Kidney epithelial cell (primary cell): ENCODE measurements around the gene BRINP2. TPM values are rescaled to one million over a fixed set of nuclear protein-coding genes. Genes with fewer than 3 reads are reported as not detected.

Experiments
- DNase-seq: peaks from one replicate; pipeline ENCODE4 v3.0.0-alpha.2; 2010; ENCODE audit warnings: low read depth
- H3K27me3 ChIP-seq: 2 replicates; pipeline ENCODE4 v1.6.0; 2011; ENCODE audit warnings: low read length; ENCODE audit not compliant: control insufficient read depth, insufficient read depth
- H3K36me3 ChIP-seq: 2 replicates; pipeline ENCODE4 v1.5.1; 2011; ENCODE audit warnings: low read length; ENCODE audit not compliant: control insufficient read depth, insufficient read depth
- H3K4me3 ChIP-seq: 2 replicates; pipeline ENCODE4 v1.5.1; 2011; ENCODE audit warnings: low read depth, mild to moderate bottlenecking, control low read depth, low read length
- total RNA-seq: library from RNA; depleted of rRNA; stranded (reverse); fragments of >200 nt; gene quantifications from 2 replicates; pipeline ENCODE4 v1.2.3, GENCODE V29; 2015
- TF ChIP-seq, protein P1 (sequence below): IDR thresholded peaks from 2 replicates; pipeline ENCODE4 v1.5.1; 2011; ENCODE audit warnings: mild to moderate bottlenecking, moderate library complexity, low read length, control low read depth, inconsistent platforms; ENCODE audit not compliant: insufficient read depth, poor library complexity, severe bottlenecking

BRINP2 gene
- total RNA-seq, 1 donor from 2014 or later, result not detected

DNA sequence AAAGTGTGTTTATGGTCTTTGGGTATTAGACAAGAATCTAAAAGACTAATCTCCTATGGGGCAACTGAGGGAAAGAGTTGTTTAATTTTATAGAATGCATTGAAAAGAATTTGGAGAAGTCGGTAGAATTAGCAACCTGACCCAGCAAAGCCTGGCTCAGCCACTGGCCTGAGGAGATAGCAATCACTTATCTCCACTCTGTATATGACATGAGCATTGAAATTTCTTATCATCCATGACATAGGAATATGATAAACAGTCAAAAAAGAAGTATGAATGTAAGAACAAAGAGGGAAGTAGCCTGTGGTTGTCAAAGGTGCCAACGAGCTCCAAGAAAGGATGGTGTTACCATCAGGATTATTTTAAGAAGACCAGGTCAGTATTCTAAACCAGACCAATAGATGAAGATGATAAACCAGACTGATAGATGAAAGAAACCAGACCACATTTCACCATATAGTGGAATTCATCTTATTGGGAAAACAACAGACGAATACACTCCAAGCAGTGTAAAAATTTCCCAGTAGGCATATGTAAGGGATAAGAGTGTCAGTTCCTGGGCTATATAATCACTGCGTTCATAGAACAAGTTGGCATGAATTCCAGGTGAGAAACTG lies 42.0 kb upstream of the BRINP2 start:
- no peak for DNase-seq
- Histone ChIP-seq H3K36me3 (no peaks in the 10 kb centered on the region), H3K27me3 (no peaks in the 10 kb centered on the region), H3K4me3 (no peak overlapping the region)
- TF ChIP-seq, protein P1, sequence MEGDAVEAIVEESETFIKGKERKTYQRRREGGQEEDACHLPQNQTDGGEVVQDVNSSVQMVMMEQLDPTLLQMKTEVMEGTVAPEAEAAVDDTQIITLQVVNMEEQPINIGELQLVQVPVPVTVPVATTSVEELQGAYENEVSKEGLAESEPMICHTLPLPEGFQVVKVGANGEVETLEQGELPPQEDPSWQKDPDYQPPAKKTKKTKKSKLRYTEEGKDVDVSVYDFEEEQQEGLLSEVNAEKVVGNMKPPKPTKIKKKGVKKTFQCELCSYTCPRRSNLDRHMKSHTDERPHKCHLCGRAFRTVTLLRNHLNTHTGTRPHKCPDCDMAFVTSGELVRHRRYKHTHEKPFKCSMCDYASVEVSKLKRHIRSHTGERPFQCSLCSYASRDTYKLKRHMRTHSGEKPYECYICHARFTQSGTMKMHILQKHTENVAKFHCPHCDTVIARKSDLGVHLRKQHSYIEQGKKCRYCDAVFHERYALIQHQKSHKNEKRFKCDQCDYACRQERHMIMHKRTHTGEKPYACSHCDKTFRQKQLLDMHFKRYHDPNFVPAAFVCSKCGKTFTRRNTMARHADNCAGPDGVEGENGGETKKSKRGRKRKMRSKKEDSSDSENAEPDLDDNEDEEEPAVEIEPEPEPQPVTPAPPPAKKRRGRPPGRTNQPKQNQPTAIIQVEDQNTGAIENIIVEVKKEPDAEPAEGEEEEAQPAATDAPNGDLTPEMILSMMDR, result no peak

DNA sequence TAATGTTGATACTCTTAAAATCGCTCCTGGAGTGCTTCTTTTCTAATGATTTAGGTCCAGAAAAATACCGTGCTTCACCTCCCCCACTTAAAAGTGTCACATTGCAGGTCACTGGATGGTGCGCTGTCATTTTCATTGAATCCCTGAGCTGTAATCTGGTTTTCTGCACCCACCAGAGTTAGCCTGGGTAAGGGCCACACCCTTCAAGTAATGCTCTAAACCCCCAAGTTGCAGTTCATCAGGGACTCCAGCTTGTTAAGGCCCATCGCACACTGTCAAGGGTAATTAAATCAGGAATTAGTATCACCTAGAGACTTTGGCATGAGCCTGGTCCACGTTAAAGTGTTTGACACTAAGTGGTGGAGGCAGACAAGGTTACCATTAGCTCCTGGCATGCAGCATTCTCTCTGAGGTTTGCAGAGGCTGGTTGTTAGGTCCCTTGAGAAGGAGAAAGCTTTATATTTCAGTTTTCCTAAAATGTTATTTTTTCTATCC lies 40.3 kb upstream of the BRINP2 start:
- no peak for DNase-seq
- Histone ChIP-seq H3K36me3 (no peaks in the 10 kb centered on the region), H3K27me3 (no peaks in the 10 kb centered on the region), H3K4me3 (no peak overlapping the region)
- TF ChIP-seq, protein P1, result no peak

DNA sequence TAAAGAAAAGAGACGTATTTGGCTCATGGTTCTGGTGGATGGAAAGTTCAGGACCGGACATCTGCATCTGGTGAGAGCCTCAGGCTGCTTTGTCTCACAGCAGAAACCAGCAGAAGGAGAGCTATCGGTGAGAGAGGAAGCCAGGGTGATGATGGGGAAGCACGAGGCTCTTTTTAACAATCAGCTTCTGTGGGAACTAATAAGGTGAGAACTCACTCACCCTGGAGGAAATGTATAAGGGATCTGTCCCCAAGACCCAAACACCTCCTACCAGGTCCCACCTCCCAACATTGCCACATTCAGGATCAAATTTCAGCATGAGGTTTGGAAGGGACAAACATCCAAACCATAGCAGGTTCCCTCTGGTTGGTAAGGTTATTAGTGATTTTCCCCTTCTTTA lies 39.0 kb upstream of the BRINP2 start:
- TF ChIP-seq, protein P1, result no peak
- DNase-seq, result no peak
- Histone ChIP-seq H3K4me3 (no peak overlapping the region), H3K36me3 (no peaks in the 10 kb centered on the region), H3K27me3 (no peaks in the 10 kb centered on the region)

DNA sequence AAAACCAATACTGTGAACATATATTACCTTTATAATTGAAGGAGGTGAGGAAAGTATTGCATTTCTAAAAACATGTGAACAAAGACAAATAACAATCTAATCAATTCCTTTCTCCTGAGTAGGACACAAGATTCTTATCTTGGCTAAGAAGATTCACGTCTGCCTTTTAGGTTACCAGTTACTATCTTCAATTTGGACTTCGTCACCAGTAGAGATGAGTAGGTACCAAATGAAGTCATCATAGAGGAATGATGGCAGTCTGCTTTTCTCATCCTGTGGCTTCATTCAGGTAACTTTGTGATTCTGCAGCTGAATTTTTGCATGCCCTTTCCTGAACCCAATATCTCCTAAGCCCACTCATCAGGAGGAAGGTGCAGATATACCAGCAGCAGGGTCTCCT lies 38.6 kb upstream of the BRINP2 start:
- DNase-seq, result no peak
- Histone ChIP-seq H3K27me3 (no peaks in the 10 kb centered on the region), H3K36me3 (no peaks in the 10 kb centered on the region), H3K4me3 (no peak overlapping the region)
- TF ChIP-seq, protein P1, result no peak

DNA sequence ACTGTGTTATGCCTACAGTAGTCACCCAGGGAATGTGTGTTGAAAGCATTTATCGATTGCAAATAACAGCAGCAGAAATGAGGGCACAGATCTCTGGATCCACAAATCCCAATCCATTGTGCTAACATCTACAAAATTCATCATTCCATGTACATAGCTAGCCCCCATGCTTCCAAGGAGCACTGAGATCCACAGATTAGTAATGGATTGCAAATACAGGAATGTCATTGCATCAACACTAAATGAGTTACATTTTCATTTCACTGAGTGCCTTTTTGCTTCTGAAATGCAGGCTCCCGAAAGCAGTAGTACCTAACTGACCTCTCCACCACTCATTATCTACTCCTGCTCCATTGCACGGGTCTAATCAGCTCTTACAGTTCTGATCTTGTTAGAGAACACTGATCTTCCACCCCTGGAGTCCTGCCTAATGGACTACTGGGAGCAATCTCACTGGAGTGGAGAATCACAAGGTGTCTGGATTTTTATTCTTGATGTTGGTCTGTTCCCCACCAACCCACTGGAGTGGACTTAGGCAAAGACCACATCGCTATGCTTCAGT lies 36.7 kb upstream of the BRINP2 start:
- H3K4me3 ChIP-seq, result no peak overlapping the region
- H3K27me3 ChIP-seq, result no peaks in the 10 kb centered on the region
- H3K36me3 ChIP-seq, result no peaks in the 10 kb centered on the region
- TF ChIP-seq, protein P1, result no peak
- DNase-seq, result no peak

DNA sequence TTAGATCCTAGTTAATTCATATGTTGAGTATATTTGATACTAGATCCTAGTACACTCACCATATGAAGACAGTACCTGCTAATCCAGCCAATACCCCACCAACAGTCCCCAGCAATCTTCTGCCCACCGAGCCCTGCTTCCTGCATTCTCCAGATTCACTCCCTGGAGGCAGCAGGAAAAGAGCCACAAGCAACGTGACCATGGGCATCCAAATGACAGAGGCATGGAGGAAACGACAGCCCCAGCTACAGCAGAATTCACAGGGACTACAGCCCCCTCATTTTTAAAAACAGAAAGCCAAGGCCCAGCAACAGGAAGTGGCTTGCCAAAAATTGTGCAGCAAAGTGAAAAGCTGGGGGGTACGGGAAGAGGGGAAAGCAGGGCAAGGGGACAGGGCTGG lies 35.5 kb upstream of the BRINP2 start:
- DNase-seq, result no peak
- Histone ChIP-seq H3K36me3 (no peaks in the 10 kb centered on the region), H3K4me3 (no peak overlapping the region), H3K27me3 (no peaks in the 10 kb centered on the region)
- TF ChIP-seq, protein P1, result no peak
